ENCODE measurements around the gene DIP2B. TPM values are rescaled to one million over a fixed set of nuclear protein-coding genes. Genes with fewer than 3 reads are reported as not detected.

The DIP2B gene
- polyA plus RNA-seq, 1 of the 3 experiments (the other 2 are of a cell fraction) = 6.6 TPM

DNA sequence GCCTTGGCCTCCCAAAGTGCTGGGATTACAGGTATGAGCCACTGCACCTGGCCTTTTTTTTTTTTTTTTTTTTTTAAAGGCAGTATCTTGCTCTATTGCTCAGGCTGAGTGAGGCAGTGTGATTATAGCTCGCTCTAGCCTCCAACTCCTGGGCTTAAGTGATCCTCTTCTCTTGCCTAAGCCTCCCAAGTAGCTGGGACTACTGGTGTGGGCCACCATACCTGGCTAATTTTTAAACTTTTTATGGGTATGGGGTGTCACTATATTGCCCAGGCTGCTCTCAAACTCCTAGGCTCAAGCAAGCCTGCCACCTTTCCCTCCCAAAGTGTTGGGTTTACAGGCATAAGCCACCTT, 58.6 kb downstream of the DIP2B start:
- ChIA-PET CTCF (interaction anchor here (1.6 kb wide), 1 partner anchor 59 kb away, joined by 7 read pairs; the partner anchor contains the start of gene DIP2B), POLR2A (no interaction called here)
- Histone ChIP-seq H3K9me2 (no peaks in the 10 kb centered on the region), H2AFZ (ENCODE audit: low read depth) (no peak overlapping the region), H3K4me2 (no peak overlapping the region), H3K4me3 (ENCODE audit: low read depth in 2 of 2, low read length in 1 of 2) (no peak overlapping the region), H3K4me1 (ENCODE audit: control insufficient read depth in 1 of 2, insufficient read depth in 2 of 2, low read depth in 1 of 2, low read length in 1 of 2) (peaks cover 0 to 5% of the 10 kb centered on the region in 2 experiments; a peak in 1 of 4 replicates), H3K27ac (ENCODE audit: low read depth in 2 of 2, low read length in 1 of 2) (no peak overlapping the region), H3K9me3 (no peaks in the 10 kb centered on the region), H3K9ac (no peak overlapping the region), H4K20me1 (ENCODE audit: insufficient read depth) (no peaks in the 10 kb centered on the region), H3K79me2 (ENCODE audit: insufficient read depth) (peaks cover 55% of the 10 kb centered on the region), H3K27me3 (ENCODE audit: insufficient read depth) (no peaks in the 10 kb centered on the region), H3F3A (replicated peaks; ENCODE audit: insufficient read depth) (peaks cover 9% of the 10 kb centered on the region), H3K36me3 (replicated peaks in 1 of 2; ENCODE audit: control insufficient read depth in 1 of 2, insufficient read depth in 2 of 2, low read length in 1 of 2) (no peaks in the 10 kb centered on the region)
- DNase-seq = no peak
- TF ChIP-seq EP300 (IDR thresholded peaks at IDR 0.05; ENCODE audit: borderline replicate concordance in 1 of 2, low read depth in 1 of 2, low read length in 1 of 2) (no peak), ELF1 (IDR thresholded peaks at IDR 0.05) (no peak), MXI1 (IDR thresholded peaks at IDR 0.05; ENCODE audit: low read depth, low read length) (no peak), GABPA (IDR thresholded peaks at IDR 0.05; ENCODE audit: low read depth) (no peak)
- TF ChIP-seq, protein P1, sequence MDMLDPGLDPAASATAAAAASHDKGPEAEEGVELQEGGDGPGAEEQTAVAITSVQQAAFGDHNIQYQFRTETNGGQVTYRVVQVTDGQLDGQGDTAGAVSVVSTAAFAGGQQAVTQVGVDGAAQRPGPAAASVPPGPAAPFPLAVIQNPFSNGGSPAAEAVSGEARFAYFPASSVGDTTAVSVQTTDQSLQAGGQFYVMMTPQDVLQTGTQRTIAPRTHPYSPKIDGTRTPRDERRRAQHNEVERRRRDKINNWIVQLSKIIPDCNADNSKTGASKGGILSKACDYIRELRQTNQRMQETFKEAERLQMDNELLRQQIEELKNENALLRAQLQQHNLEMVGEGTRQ (IDR thresholded peaks at IDR 0.05; ENCODE audit: borderline replicate concordance, low read depth, low read length) = no peak
- 100% methylated on average over 1 of the region's 1 CpG for WGBS (ENCODE audit: low lambda C conversion rate)

DNA sequence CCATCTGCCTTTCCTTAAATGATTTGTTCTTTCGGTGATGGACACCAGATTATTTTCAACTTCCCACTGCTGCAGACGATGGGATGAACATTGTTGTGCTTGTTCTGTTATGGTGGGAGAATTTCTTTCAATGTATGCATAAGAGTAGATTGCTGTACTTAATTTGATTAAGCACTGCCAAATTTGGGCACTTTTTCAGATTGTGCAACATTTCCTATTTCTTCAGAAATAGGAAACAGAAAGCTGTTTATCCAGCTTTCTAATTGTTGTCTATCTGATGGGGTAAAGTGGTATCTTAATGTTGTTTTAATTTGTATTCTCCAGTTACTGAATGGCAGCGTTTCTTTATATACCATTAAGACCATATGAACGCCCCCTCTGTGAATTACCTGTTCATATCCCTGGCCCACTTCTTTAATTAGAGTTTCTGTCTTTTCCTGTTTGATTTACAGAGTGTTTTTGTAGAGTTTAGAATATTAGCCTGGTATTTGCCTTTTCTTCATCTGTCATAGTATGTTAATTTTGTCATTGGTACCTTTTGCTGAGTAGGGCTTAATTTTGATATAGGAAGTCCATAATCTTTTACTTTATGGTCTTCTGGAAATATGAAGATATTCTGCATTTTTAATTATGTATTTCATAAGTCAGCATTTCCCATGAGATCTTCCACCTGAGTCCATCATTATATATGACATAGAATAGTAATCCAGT, 59.6 kb downstream of the DIP2B start:
- Histone ChIP-seq H3K4me2 (no peak overlapping the region), H2AFZ (ENCODE audit: low read depth) (no peak overlapping the region), H3K9ac (no peak overlapping the region), H3K4me1 (ENCODE audit: control insufficient read depth in 1 of 2, insufficient read depth in 2 of 2, low read depth in 1 of 2, low read length in 1 of 2) (peaks cover 0 to 7% of the 10 kb centered on the region in 2 experiments; a peak in 1 of 4 replicates), H3K9me2 (no peaks in the 10 kb centered on the region), H3K27me3 (ENCODE audit: insufficient read depth) (no peaks in the 10 kb centered on the region), H3K36me3 (replicated peaks in 1 of 2; ENCODE audit: control insufficient read depth in 1 of 2, insufficient read depth in 2 of 2, low read length in 1 of 2) (no peaks in the 10 kb centered on the region), H3K27ac (ENCODE audit: low read depth in 2 of 2, low read length in 1 of 2) (no peak overlapping the region), H3K9me3 (no peaks in the 10 kb centered on the region), H4K20me1 (ENCODE audit: insufficient read depth) (no peaks in the 10 kb centered on the region), H3K4me3 (ENCODE audit: low read depth in 2 of 2, low read length in 1 of 2) (no peak overlapping the region), H3K79me2 (ENCODE audit: insufficient read depth) (peaks cover 59% of the 10 kb centered on the region), H3F3A (replicated peaks; ENCODE audit: insufficient read depth) (peaks cover 9% of the 10 kb centered on the region)
- ChIA-PET CTCF (interaction anchor here (1.6 kb wide), 1 partner anchor 60 kb away, joined by 7 read pairs; the partner anchor contains the start of gene DIP2B), POLR2A (no interaction called here)
- TF ChIP-seq FOSL2 (IDR thresholded peaks at IDR 0.05; ENCODE audit: borderline replicate concordance, low read depth) (no peak), GATA2 (CRISPR knock-in tag; IDR thresholded peaks at IDR 0.05) (no peak), GABPA (IDR thresholded peaks at IDR 0.05; ENCODE audit: low read depth) (no peak), TCF12 (IDR thresholded peaks at IDR 0.05) (no peak), TAF1 (IDR thresholded peaks at IDR 0.05; ENCODE audit: borderline replicate concordance, low read depth, low read length) (no peak), FOXM1 (IDR thresholded peaks at IDR 0.05; ENCODE audit: low read depth) (no peak), SMC3 (IDR thresholded peaks at IDR 0.05; ENCODE audit: low read depth, low read length) (no peak), JUND (IDR thresholded peaks at IDR 0.05) (no peak), MEF2A (IDR thresholded peaks at IDR 0.05; ENCODE audit: borderline replicate concordance, low read depth) (no peak), RAD21 (IDR thresholded peaks at IDR 0.05; ENCODE audit: low read length) (no peak), NRF1 (IDR thresholded peaks at IDR 0.05; ENCODE audit: low read depth, low read length) (no peak), POLR2AphosphoS5 (IDR thresholded peaks at IDR 0.05; ENCODE audit: low read depth, low read length) (no peak), RCOR1 (IDR thresholded peaks at IDR 0.05; ENCODE audit: low read length) (no peak), EZH2phosphoT487 (IDR thresholded peaks at IDR 0.05; ENCODE audit: borderline replicate concordance, low read depth) (no peak), FOXJ3 (CRISPR knock-in tag; IDR thresholded peaks at IDR 0.05) (no peak), RFX5 (IDR thresholded peaks at IDR 0.05; ENCODE audit: low read length) (no peak)
- TF ChIP-seq, protein P1 (IDR thresholded peaks at IDR 0.05; ENCODE audit: borderline replicate concordance, low read depth, low read length) = no peak
- TF ChIP-seq, protein P2, sequence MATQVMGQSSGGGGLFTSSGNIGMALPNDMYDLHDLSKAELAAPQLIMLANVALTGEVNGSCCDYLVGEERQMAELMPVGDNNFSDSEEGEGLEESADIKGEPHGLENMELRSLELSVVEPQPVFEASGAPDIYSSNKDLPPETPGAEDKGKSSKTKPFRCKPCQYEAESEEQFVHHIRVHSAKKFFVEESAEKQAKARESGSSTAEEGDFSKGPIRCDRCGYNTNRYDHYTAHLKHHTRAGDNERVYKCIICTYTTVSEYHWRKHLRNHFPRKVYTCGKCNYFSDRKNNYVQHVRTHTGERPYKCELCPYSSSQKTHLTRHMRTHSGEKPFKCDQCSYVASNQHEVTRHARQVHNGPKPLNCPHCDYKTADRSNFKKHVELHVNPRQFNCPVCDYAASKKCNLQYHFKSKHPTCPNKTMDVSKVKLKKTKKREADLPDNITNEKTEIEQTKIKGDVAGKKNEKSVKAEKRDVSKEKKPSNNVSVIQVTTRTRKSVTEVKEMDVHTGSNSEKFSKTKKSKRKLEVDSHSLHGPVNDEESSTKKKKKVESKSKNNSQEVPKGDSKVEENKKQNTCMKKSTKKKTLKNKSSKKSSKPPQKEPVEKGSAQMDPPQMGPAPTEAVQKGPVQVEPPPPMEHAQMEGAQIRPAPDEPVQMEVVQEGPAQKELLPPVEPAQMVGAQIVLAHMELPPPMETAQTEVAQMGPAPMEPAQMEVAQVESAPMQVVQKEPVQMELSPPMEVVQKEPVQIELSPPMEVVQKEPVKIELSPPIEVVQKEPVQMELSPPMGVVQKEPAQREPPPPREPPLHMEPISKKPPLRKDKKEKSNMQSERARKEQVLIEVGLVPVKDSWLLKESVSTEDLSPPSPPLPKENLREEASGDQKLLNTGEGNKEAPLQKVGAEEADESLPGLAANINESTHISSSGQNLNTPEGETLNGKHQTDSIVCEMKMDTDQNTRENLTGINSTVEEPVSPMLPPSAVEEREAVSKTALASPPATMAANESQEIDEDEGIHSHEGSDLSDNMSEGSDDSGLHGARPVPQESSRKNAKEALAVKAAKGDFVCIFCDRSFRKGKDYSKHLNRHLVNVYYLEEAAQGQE (IDR thresholded peaks at IDR 0.05; ENCODE audit: low read depth, low read length) = no peak
- 73% methylated on average over 4 of the region's 4 CpGs for WGBS (ENCODE audit: low lambda C conversion rate)
- no peak for DNase-seq
